Heart right ventricle (tissue), 16 donors: ENCODE measurements around the gene PTPRG. TPM values are rescaled to one million over a fixed set of nuclear protein-coding genes. Genes with fewer than 3 reads are reported as not detected.
A peak's percentile ranks its signal among the peaks of the same experiment; 100 is the strongest.

Experiments
- ATAC-seq, 8 donors: fragments of 200-7000 bp; cut with Tn5 transposase; one replicate each; pipeline ENCODE4 v1.9.1; 2020; ENCODE audit warnings: mild to moderate bottlenecking in 8 of 8, moderate library complexity in 8 of 8, moderate number of reproducible peaks in 1 of 8
- DNase-seq, 2 donors: peaks; one replicate each; pipeline ENCODE4 v3.0.0-alpha.2; 2020
- H3K27ac ChIP-seq, 10 donors: fragments of 200-600 bp; sonication (generic) in 2 of 10; one replicate each; pipeline versions ENCODE4 v1.5.0 to v1.8.0; 2020 to 2022; ENCODE audit warnings: mild to moderate bottlenecking in 3 of 10
- H3K27me3 ChIP-seq, 7 donors: fragments of 200-600 bp; one replicate each; pipeline ENCODE4 v1.8.0; 2021 to 2022; ENCODE audit warnings: mild to moderate bottlenecking in 2 of 7
- H3K36me3 ChIP-seq, 9 donors: fragments of 200-600 bp; sonication (generic) in 1 of 9; one replicate each; pipeline versions ENCODE4 v1.5.0 to v1.8.0; 2020 to 2022; ENCODE audit warnings: mild to moderate bottlenecking in 2 of 9
- H3K4me1 ChIP-seq, 9 donors: fragments of 200-600 bp; sonication (generic) in 1 of 9; one replicate each; pipeline versions ENCODE4 v1.5.0 to v1.8.0; 2020 to 2022; ENCODE audit warnings: mild to moderate bottlenecking in 4 of 9
- H3K4me3 ChIP-seq, 10 donors: fragments of 200-600 bp; sonication (generic) in 2 of 10; one replicate each; pipeline versions ENCODE4 v1.5.0 to v1.8.0; 2020 to 2022; ENCODE audit warnings: mild to moderate bottlenecking in 7 of 10, moderate library complexity in 2 of 10
- H3K9me3 ChIP-seq, 11 donors: fragments of 200-600 bp in 10 of 11; sonication (generic) in 2 of 11; one replicate each; pipeline versions ENCODE4 v1.5.0 to v1.8.0; 2013 to 2022; ENCODE audit warnings: mild to moderate bottlenecking in 2 of 11, control low read depth in 1 of 11, moderate library complexity in 1 of 11
- WGBS, 2 donors: extraction: QIAGEN DNeasy Blood & Tissue Kit; methylation state at CpG; one replicate each; pipeline ENCODE4 v1.1.7; 2013; ENCODE audit warnings: inconsistent platforms in 1 of 2; 5-methylcytosine and 5-hydroxymethylcytosine counted together
- intact Hi-C, 10 donors: fragments of 100-400 bp; cut with DNase I; formaldehyde crosslinking; loops; one replicate each; pipeline versions ENCODE4 v1.11.1 to v1.14.2; 2022
- polyA plus RNA-seq, 2 donors: library from polyadenylated mRNA; stranded (reverse); fragments of 200-250 nt; gene quantifications; one replicate each; pipeline ENCODE4 v1.2.3, GENCODE V29; 2013
- total RNA-seq, 10 donors: library from RNA; stranded (reverse); fragmentation: NEBNext Ultra II Directional in 3 of 10; extraction: Animal tissue kit (Norgen Biotek cat#: 25700) in 3 of 10; gene quantifications; one replicate each; pipeline versions ENCODE4 v1.2.1 to v1.2.4, GENCODE V29; 2021 to 2023
- TF ChIP-seq, protein P1 (sequence below), 9 donors: fragments of 200-600 bp; sonication (generic) in 2 of 9; IDR thresholded peaks; one replicate each; pipeline versions ENCODE4 v1.5.0 to v1.8.0; 2021 to 2022; ENCODE audit warnings: antibody characterized with exemption in 9 of 9, mild to moderate bottlenecking in 5 of 9, moderate library complexity in 1 of 9
- donor health status: Arrhythmogenic right ventricular cardiomyopathy.
- donor health status: ischemic (EF 13 %, LVEDD 7.1; RV severe dilation, severe dysfunction).
- donor health status: healthy with polysubstance abuse.
- donor health status: DM: no; HTN: yes; CAD: no.
- donor health status: DM: no; HTN: no; CAD: no.
- donor health status: ischemic (EF 25% LVEDD 6.9; RV normal size, moderate dysfunction).
- donor health status: ischemic (EF 25% LVEDD 5.7; RV mildly dilated, moderate dysfunction).
- donor health status: healthy.
- donor health status: DM: yes; HTN: yes; CAD: no.
- donor health status: Ischemic cardiomyopathy.
- donor health status: ischemic (EF 35%, LVEDD 5.7; RV mildly dilated, moderate dysfunction).
- donor health status: nonischemic (EF 11% LVEDD 7.7; RV severe dilation, severe dysfunction).
- donor health status: DM: yes; HTN: yes; CAD: no.
- donor health status: PGD.
- donor health status: ischemic (EF 29% LVEDD 5.4; RV normal size, mild dysfunction).
- donor health status: nonischemic (EF 23%, LVEDD 6.1; RV moderate dilation, normal function).

The PTPRG gene
- total and polyA plus RNA-seq, 12 donors, result 10.1 to 38.3 (median 32.6) TPM

DNA sequence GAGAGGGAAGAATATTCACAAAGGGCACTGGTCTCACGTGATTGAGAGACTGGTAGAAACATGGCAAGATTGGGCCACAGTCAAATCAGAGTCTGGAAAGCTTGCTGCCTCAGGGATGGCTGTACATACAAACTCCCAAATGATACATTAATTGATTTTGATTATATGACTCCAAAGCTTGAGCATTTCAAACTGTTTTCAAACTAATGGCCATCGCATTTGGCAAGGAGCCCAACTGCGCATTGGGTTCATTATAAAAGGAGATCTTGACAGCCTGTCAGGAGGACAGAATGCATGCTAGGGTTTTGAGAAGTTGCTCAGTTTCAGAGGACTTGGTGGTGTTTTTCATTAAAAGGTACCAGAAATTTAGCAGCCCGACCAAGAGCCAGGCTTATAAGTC lies 117.7 kb downstream of the PTPRG start:
- Histone ChIP-seq H3K4me1 (peaks cover 0 to 16% (median 10%) of the 10 kb centered on the region in 9 donors), H3K4me3 (no peak overlapping the region), H3K27ac (no peak overlapping the region), H3K36me3 (no peaks in the 10 kb centered on the region), H3K9me3 (no peaks in the 10 kb centered on the region), H3K27me3 (no peaks in the 10 kb centered on the region)
- ATAC-seq (no peak), DNase-seq (no peak)
- TF ChIP-seq, protein P1, sequence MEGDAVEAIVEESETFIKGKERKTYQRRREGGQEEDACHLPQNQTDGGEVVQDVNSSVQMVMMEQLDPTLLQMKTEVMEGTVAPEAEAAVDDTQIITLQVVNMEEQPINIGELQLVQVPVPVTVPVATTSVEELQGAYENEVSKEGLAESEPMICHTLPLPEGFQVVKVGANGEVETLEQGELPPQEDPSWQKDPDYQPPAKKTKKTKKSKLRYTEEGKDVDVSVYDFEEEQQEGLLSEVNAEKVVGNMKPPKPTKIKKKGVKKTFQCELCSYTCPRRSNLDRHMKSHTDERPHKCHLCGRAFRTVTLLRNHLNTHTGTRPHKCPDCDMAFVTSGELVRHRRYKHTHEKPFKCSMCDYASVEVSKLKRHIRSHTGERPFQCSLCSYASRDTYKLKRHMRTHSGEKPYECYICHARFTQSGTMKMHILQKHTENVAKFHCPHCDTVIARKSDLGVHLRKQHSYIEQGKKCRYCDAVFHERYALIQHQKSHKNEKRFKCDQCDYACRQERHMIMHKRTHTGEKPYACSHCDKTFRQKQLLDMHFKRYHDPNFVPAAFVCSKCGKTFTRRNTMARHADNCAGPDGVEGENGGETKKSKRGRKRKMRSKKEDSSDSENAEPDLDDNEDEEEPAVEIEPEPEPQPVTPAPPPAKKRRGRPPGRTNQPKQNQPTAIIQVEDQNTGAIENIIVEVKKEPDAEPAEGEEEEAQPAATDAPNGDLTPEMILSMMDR (IDR thresholded peaks at IDR 0.05), result no peak
- 93 to 96% methylated on average over 4 of the region's 4 CpGs for WGBS, 2 donors
- intact Hi-C loops, result no loop called here

DNA sequence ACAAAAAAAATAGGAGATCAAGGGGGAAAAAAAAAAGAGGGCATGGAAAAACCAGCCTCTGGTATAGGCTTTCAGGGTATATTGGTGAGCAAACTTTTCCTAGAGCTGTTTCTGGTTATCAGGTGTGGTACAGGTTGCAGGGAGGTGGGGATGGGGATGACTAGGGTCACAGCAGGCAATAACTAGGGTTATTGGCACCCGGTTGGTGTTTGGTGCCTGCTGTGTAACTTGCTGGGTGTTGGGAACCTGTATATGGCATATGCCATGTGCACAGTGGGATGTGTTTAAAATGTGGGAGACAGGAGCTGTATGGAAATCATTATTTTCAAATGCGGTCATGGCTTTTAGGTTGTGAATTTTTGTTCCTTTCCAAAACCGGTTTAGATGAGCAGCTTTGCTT lies 119.2 kb downstream of the PTPRG start:
- Histone ChIP-seq H3K27ac (no peak overlapping the region), H3K27me3 (no peaks in the 10 kb centered on the region), H3K4me3 (no peak overlapping the region), H3K9me3 (no peaks in the 10 kb centered on the region), H3K4me1 (peaks cover 0 to 27% (median 21%) of the 10 kb centered on the region in 9 donors), H3K36me3 (no peaks in the 10 kb centered on the region)
- intact Hi-C loops, result no loop called here
- DNase-seq, result no peak
- no peak for ATAC-seq
- 100% methylated on average over 3 of the region's 3 CpGs; no CpG with 5 or more reads in 1 of the 2 donors for WGBS, 2 donors
- TF ChIP-seq, protein P1 (IDR thresholded peaks at IDR 0.05), result no peak

DNA sequence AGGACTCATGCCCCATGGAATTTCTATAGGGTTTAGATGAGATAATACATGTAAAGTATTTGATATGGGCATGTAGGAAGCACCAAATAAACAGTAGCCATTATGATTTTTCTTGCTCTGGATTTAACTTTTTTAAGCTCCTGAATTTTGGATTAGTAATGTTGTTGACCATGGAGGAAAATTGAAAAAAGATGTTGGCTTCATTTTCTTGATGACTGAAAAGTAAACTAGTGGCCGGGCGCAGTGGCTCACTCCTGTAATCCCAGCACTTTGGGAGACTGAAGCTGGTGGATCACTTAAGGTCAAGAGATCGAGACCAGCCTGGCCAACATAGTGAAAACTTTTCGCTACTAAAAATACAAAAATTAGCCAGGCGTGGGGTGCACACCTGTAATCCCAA lies 120.3 kb downstream of the PTPRG start:
- Histone ChIP-seq H3K4me3 (no peak overlapping the region), H3K9me3 (no peaks in the 10 kb centered on the region), H3K36me3 (no peaks in the 10 kb centered on the region), H3K27ac (no peak overlapping the region), H3K4me1 (peaks cover 0 to 37% (median 30%) of the 10 kb centered on the region in 9 donors), H3K27me3 (no peaks in the 10 kb centered on the region)
- TF ChIP-seq, protein P1 (IDR thresholded peaks at IDR 0.05), result no peak
- ATAC-seq (no peak), DNase-seq (no peak)
- 95 to 99% methylated on average over 5 of the region's 5 CpGs for WGBS, 2 donors
- intact Hi-C loops, result no loop called here

DNA sequence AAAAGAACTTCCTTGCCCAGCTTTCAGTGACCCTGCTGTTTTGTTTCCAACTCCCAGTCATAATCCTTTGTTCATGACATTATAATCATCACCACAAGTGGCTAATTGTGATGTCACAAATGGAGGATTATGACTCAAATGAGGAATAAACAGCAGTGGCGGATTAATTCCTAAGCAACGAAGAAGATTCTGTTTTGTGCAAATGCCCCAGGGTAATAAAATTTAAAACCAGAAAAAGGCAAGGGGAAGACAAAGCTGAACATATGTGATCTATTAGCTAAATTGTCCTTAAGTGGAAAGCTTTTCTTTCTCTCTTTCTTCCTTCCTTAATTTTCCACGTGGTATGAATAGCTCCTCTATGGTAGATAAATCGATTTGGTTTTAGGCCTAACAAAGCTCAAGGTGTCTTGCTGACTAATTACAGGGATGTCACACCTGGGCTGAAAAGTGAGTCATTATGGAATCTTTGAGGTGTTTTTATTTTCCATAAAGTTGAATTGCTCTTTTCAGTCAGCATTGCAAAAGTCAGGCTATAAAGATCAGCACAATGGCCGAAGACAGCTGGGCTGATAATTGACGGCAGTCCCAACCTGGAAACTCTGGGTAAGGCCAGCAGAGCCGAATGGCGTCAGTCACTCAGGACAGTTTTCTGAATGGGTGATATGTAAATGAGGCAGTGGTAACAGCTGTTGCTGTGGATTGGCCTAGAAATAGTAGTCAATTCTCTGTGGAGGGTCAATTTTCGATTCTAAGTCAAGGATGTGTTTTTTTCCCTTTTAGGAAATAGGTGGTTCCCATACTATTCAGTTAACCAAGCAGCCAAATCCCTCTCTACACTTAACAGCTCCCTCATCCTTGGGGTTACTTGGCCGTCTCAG lies 121.5 kb downstream of the PTPRG start:
- Histone ChIP-seq H3K27ac (peak overlapping the region in 4 of 10 donors; percentile 1 to 48 (median 13)), H3K27me3 (no peaks in the 10 kb centered on the region), H3K9me3 (no peaks in the 10 kb centered on the region), H3K36me3 (no peaks in the 10 kb centered on the region), H3K4me3 (no peak overlapping the region), H3K4me1 (peaks cover 0 to 48% (median 41%) of the 10 kb centered on the region in 9 donors)
- intact Hi-C loops, result no loop called here
- no peak for DNase-seq
- 82 to 86% methylated on average over 10 of the region's 10 CpGs for WGBS, 2 donors
- ATAC-seq, result peak in 3 of 8 donors; percentile 11 to 64 (median 48)
- TF ChIP-seq, protein P1 (IDR thresholded peaks at IDR 0.05), result no peak
